ENCODE results near the gene MYOM1. TPM values are rescaled to one million over a fixed set of nuclear protein-coding genes. Genes with fewer than 3 reads are reported as not detected.
A peak's percentile ranks its signal among the peaks of the same experiment; 100 is the strongest.

The MYOM1 gene
- total and polyA plus RNA-seq, 2 experiments from 2014 or later = 1.1 to 1.8 TPM

- no peaks in the 10 kb centered on the region for H4K20me1 ChIP-seq (ENCODE audit: insufficient read depth, poor library complexity, severe bottlenecking)
- H3K27me3 ChIP-seq = no peaks in the 10 kb centered on the region
- no peak overlapping the region for H3K4me3 ChIP-seq
- TF ChIP-seq, protein P1, sequence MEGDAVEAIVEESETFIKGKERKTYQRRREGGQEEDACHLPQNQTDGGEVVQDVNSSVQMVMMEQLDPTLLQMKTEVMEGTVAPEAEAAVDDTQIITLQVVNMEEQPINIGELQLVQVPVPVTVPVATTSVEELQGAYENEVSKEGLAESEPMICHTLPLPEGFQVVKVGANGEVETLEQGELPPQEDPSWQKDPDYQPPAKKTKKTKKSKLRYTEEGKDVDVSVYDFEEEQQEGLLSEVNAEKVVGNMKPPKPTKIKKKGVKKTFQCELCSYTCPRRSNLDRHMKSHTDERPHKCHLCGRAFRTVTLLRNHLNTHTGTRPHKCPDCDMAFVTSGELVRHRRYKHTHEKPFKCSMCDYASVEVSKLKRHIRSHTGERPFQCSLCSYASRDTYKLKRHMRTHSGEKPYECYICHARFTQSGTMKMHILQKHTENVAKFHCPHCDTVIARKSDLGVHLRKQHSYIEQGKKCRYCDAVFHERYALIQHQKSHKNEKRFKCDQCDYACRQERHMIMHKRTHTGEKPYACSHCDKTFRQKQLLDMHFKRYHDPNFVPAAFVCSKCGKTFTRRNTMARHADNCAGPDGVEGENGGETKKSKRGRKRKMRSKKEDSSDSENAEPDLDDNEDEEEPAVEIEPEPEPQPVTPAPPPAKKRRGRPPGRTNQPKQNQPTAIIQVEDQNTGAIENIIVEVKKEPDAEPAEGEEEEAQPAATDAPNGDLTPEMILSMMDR (IDR thresholded peaks at IDR 0.05; ENCODE audit: poor library complexity) = peak; percentile 90
- TF ChIP-seq EZH2 (IDR thresholded peaks at IDR 0.05; ENCODE audit: borderline replicate concordance) (no peak), EZH2phosphoT487 (IDR thresholded peaks at IDR 0.05; ENCODE audit: low read depth, severe bottlenecking, unreplicated experiment) (no peak)
- no peak overlapping the region for H3K27ac ChIP-seq
- peak overlapping the region; percentile 43 for H2AFZ ChIP-seq
- no peaks in the 10 kb centered on the region for H3K36me3 ChIP-seq (replicated peaks; ENCODE audit: insufficient read depth, low read depth)
- H3K9me2 ChIP-seq (replicated peaks; ENCODE audit: insufficient read depth) = no peaks in the 10 kb centered on the region
- 31% methylated on average over 16 of the region's 16 CpGs for WGBS (ENCODE audit: low lambda C conversion rate, missing lambda C conversion rate)
- no peaks in the 10 kb centered on the region for H3K79me2 ChIP-seq
- no peaks in the 10 kb centered on the region for H3K4me1 ChIP-seq (ENCODE audit: insufficient read depth)
- no peak overlapping the region for H3K4me2 ChIP-seq
- no peaks in the 10 kb centered on the region for H3K9me3 ChIP-seq (ENCODE audit: low read depth)
- peak; percentile 93 for DNase-seq (ENCODE audit: low spot score)
These were observed 90.5 kb downstream of the MYOM1 start for GRCh38 chr18:3129053-3129864.

GRCh38 chr18:3126457-3127097 is 93.2 kb downstream of the MYOM1 start:
- H3K4me3 ChIP-seq = no peak overlapping the region
- H4K20me1 ChIP-seq (ENCODE audit: insufficient read depth, poor library complexity, severe bottlenecking) = no peaks in the 10 kb centered on the region
- no peaks in the 10 kb centered on the region for H3K36me3 ChIP-seq (replicated peaks; ENCODE audit: insufficient read depth, low read depth)
- H2AFZ ChIP-seq = no peak overlapping the region
- 96% methylated on average over 9 of the region's 9 CpGs for WGBS (ENCODE audit: low lambda C conversion rate, missing lambda C conversion rate)
- no peaks in the 10 kb centered on the region for H3K79me2 ChIP-seq
- H3K4me1 ChIP-seq (ENCODE audit: insufficient read depth) = no peaks in the 10 kb centered on the region
- no peaks in the 10 kb centered on the region for H3K27me3 ChIP-seq
- no peaks in the 10 kb centered on the region for H3K9me3 ChIP-seq (ENCODE audit: low read depth)
- H3K4me2 ChIP-seq = no peak overlapping the region
- no peaks in the 10 kb centered on the region for H3K9me2 ChIP-seq (replicated peaks; ENCODE audit: insufficient read depth)
- TF ChIP-seq, protein P1 (IDR thresholded peaks at IDR 0.05; ENCODE audit: poor library complexity) = no peak
- TF ChIP-seq EZH2phosphoT487 (IDR thresholded peaks at IDR 0.05; ENCODE audit: low read depth, severe bottlenecking, unreplicated experiment) (no peak), EZH2 (IDR thresholded peaks at IDR 0.05; ENCODE audit: borderline replicate concordance) (no peak)
- no peak for DNase-seq (ENCODE audit: low spot score)
- no peak overlapping the region for H3K27ac ChIP-seq

- H4K20me1 ChIP-seq (ENCODE audit: insufficient read depth, poor library complexity, severe bottlenecking) = no peaks in the 10 kb centered on the region
- WGBS (ENCODE audit: low lambda C conversion rate, missing lambda C conversion rate) = 100% methylated on average over 1 of the region's 1 CpG
These were observed 94.9 kb downstream of the MYOM1 start for GRCh38 chr18:3124822-3125221.

More at GRCh38 chr18:3124822-3125221, 94.9 kb downstream of the MYOM1 start:
- Histone ChIP-seq H3K9me3 (ENCODE audit: low read depth) (no peaks in the 10 kb centered on the region), H3K27ac (no peak overlapping the region), H3K4me3 (no peak overlapping the region), H3K27me3 (no peaks in the 10 kb centered on the region), H3K79me2 (no peaks in the 10 kb centered on the region), H3K4me2 (no peak overlapping the region), H3K4me1 (ENCODE audit: insufficient read depth) (no peaks in the 10 kb centered on the region), H2AFZ (no peak overlapping the region), H3K9me2 (replicated peaks; ENCODE audit: insufficient read depth) (no peaks in the 10 kb centered on the region), H3K36me3 (replicated peaks; ENCODE audit: insufficient read depth, low read depth) (no peaks in the 10 kb centered on the region)
- TF ChIP-seq EZH2phosphoT487 (IDR thresholded peaks at IDR 0.05; ENCODE audit: low read depth, severe bottlenecking, unreplicated experiment) = no peak
- TF ChIP-seq EZH2 (IDR thresholded peaks at IDR 0.05; ENCODE audit: borderline replicate concordance) = no peak
- TF ChIP-seq, protein P1 (IDR thresholded peaks at IDR 0.05; ENCODE audit: poor library complexity) = no peak
- DNase-seq (ENCODE audit: low spot score) = no peak

Data from hepatocyte (in vitro differentiated cells).